ENCODE measurements around the gene FOXM1.
"Not testable (repeated sequence)": the region's sequence is repeated elsewhere in the genome, so short reads cannot be mapped to it uniquely, and the experiment has no call there.

Gene FOXM1

GRCh38 chr12:2864198-2864597 is 12.8 kb downstream of the FOXM1 start:
- 97% methylated on average over 9 of the region's 9 CpGs for WGBS
- Histone ChIP-seq H2AK5ac (ENCODE audit: low read length, severe bottlenecking) (no peak overlapping the region), H3K23ac (ENCODE audit: low read length in 2 of 2) (no peak overlapping the region), H3K18ac (ENCODE audit: low read depth in 1 of 2, low read length in 2 of 2) (no peak overlapping the region), H4K8ac (ENCODE audit: low read length) (no peak overlapping the region), H4K91ac (ENCODE audit: low read length) (no peak overlapping the region), H3K4me1 (ENCODE audit: control insufficient read depth, insufficient read depth, low read depth, low read length) (peaks cover 1% of the 10 kb centered on the region), H3K27me3 (ENCODE audit: control insufficient read depth in 1 of 2, insufficient read depth in 1 of 2, low read length in 2 of 2) (no peaks in the 10 kb centered on the region), H3K9ac (ENCODE audit: low read length) (no peak overlapping the region), H3K4me3 (ENCODE audit: insufficient read depth in 1 of 2, low read depth in 1 of 2, low read length in 2 of 2) (no peak overlapping the region), H3K14ac (ENCODE audit: low read length in 2 of 2) (no peak overlapping the region), H3K4ac (ENCODE audit: low read depth in 1 of 2, low read length in 2 of 2) (no peak overlapping the region), H3K36me3 (ENCODE audit: control insufficient read depth in 1 of 2, insufficient read depth in 2 of 2, low read depth in 1 of 2, low read length in 2 of 2) (peaks cover 17 to 37% of the 10 kb centered on the region in 2 experiments), H3K27ac (ENCODE audit: low read length, poor library complexity, severe bottlenecking) (no peak overlapping the region), H3K79me1 (replicated peaks; ENCODE audit: low read length, poor library complexity, severe bottlenecking) (peaks cover 3% of the 10 kb centered on the region), H3K9me3 (ENCODE audit: control insufficient read depth, low read length) (no peaks in the 10 kb centered on the region), H2BK120ac (ENCODE audit: low read depth, low read length) (no peak overlapping the region), H2BK12ac (ENCODE audit: low read length in 2 of 2) (no peak overlapping the region), H2BK15ac (ENCODE audit: low read depth, poor library complexity, severe bottlenecking) (no peak overlapping the region), H3K4me2 (ENCODE audit: low read length, poor library complexity, severe bottlenecking) (no peak overlapping the region), H2BK5ac (ENCODE audit: low read depth, low read length, poor library complexity, severe bottlenecking) (no peak overlapping the region), H2AFZ (ENCODE audit: low read depth, low read length) (no peak overlapping the region)
- no peak for DNase-seq

- not testable (repeated sequence) for H3K27ac ChIP-seq (ENCODE audit: low read length, poor library complexity, severe bottlenecking); H3K4ac ChIP-seq (ENCODE audit: low read depth in 1 of 2, low read length in 2 of 2)
These were observed 13.6 kb downstream of the FOXM1 start for GRCh38 chr12:2863402-2863801.

GRCh38 chr12:2862876-2863275 is 14.1 kb downstream of the FOXM1 start:
- Histone ChIP-seq H3K27ac (ENCODE audit: low read length, poor library complexity, severe bottlenecking) (no peak overlapping the region), H2BK120ac (ENCODE audit: low read depth, low read length) (no peak overlapping the region), H2AK5ac (ENCODE audit: low read length, severe bottlenecking) (no peak overlapping the region), H3K9me3 (ENCODE audit: control insufficient read depth, low read length) (no peaks in the 10 kb centered on the region), H3K27me3 (ENCODE audit: control insufficient read depth in 1 of 2, insufficient read depth in 1 of 2, low read length in 2 of 2) (no peaks in the 10 kb centered on the region), H3K23ac (ENCODE audit: low read length in 2 of 2) (no peak overlapping the region), H4K8ac (ENCODE audit: low read length) (no peak overlapping the region), H3K14ac (ENCODE audit: low read length in 2 of 2) (no peak overlapping the region), H3K4me2 (ENCODE audit: low read length, poor library complexity, severe bottlenecking) (no peak overlapping the region), H3K4ac (ENCODE audit: low read depth in 1 of 2, low read length in 2 of 2) (no peak overlapping the region), H4K91ac (ENCODE audit: low read length) (no peak overlapping the region), H2AFZ (ENCODE audit: low read depth, low read length) (no peak overlapping the region), H3K4me3 (ENCODE audit: insufficient read depth in 1 of 2, low read depth in 1 of 2, low read length in 2 of 2) (no peak overlapping the region), H2BK12ac (ENCODE audit: low read length in 2 of 2) (no peak overlapping the region), H3K79me1 (replicated peaks; ENCODE audit: low read length, poor library complexity, severe bottlenecking) (peaks cover 2% of the 10 kb centered on the region), H3K9ac (ENCODE audit: low read length) (no peak overlapping the region), H3K4me1 (ENCODE audit: control insufficient read depth, insufficient read depth, low read depth, low read length) (no peaks in the 10 kb centered on the region), H2BK15ac (ENCODE audit: low read depth, poor library complexity, severe bottlenecking) (no peak overlapping the region), H2BK5ac (ENCODE audit: low read depth, low read length, poor library complexity, severe bottlenecking) (no peak overlapping the region), H3K36me3 (ENCODE audit: control insufficient read depth in 1 of 2, insufficient read depth in 2 of 2, low read depth in 1 of 2, low read length in 2 of 2) (peaks cover 27 to 39% of the 10 kb centered on the region in 2 experiments), H3K18ac (ENCODE audit: low read depth in 1 of 2, low read length in 2 of 2) (no peak overlapping the region)
- no peak for DNase-seq
- 94% methylated on average over 7 of the region's 7 CpGs for WGBS

More at GRCh38 chr12:2863402-2863801, 13.6 kb downstream of the FOXM1 start:
- not testable (repeated sequence) for H3K23ac ChIP-seq (ENCODE audit: low read length in 2 of 2); H4K8ac ChIP-seq (ENCODE audit: low read length); H3K79me1 ChIP-seq (replicated peaks; ENCODE audit: low read length, poor library complexity, severe bottlenecking); H2BK12ac ChIP-seq (ENCODE audit: low read length in 2 of 2); H3K4me3 ChIP-seq (ENCODE audit: insufficient read depth in 1 of 2, low read depth in 1 of 2, low read length in 2 of 2); H2BK120ac ChIP-seq (ENCODE audit: low read depth, low read length); H3K9me3 ChIP-seq (ENCODE audit: control insufficient read depth, low read length); H3K9ac ChIP-seq (ENCODE audit: low read length); H2BK15ac ChIP-seq (ENCODE audit: low read depth, poor library complexity, severe bottlenecking); H3K18ac ChIP-seq (ENCODE audit: low read depth in 1 of 2, low read length in 2 of 2); H2AFZ ChIP-seq (ENCODE audit: low read depth, low read length); H2BK5ac ChIP-seq (ENCODE audit: low read depth, low read length, poor library complexity, severe bottlenecking); H4K91ac ChIP-seq (ENCODE audit: low read length); DNase-seq; H3K4me1 ChIP-seq (ENCODE audit: control insufficient read depth, insufficient read depth, low read depth, low read length); H2AK5ac ChIP-seq (ENCODE audit: low read length, severe bottlenecking); H3K14ac ChIP-seq (ENCODE audit: low read length in 2 of 2); H3K27me3 ChIP-seq (ENCODE audit: control insufficient read depth in 1 of 2, insufficient read depth in 1 of 2, low read length in 2 of 2); H3K4me2 ChIP-seq (ENCODE audit: low read length, poor library complexity, severe bottlenecking)
- 96% methylated on average over 7 of the region's 7 CpGs for whole genome bisulfite sequencing
- peaks cover 25 to 40% of the 10 kb centered on the region in 2 experiments for H3K36me3 ChIP-seq (ENCODE audit: control insufficient read depth in 1 of 2, insufficient read depth in 2 of 2, low read depth in 1 of 2, low read length in 2 of 2)

DNA sequence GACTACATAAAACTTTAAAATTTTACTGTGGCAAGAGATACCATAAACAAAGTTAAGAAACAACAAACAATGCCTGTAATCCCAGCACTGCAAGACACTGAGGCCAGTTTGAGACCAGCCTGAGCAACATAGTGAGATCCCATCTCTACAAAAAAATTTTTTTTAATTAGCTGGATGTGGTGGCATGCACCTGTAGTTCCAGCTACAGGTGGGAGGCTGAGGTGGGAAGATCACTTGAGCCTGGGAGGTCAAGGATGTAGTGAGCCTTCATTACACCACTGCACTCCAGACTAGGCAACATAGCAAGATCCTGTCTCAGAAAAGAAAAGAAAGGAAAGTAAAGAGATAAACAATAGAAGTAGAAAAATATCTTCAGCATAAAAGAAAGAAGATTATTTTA is 16.8 kb downstream of the FOXM1 start:
- Histone ChIP-seq H4K91ac (ENCODE audit: low read length) (no peak overlapping the region), H2AK5ac (ENCODE audit: low read length, severe bottlenecking) (no peak overlapping the region), H3K79me1 (replicated peaks; ENCODE audit: low read length, poor library complexity, severe bottlenecking) (peaks cover 1% of the 10 kb centered on the region), H2BK120ac (ENCODE audit: low read depth, low read length) (no peak overlapping the region), H4K8ac (ENCODE audit: low read length) (no peak overlapping the region), H3K4me3 (ENCODE audit: insufficient read depth in 1 of 2, low read depth in 1 of 2, low read length in 2 of 2) (no peak overlapping the region), H3K36me3 (ENCODE audit: control insufficient read depth in 1 of 2, insufficient read depth in 2 of 2, low read depth in 1 of 2, low read length in 2 of 2) (peaks cover 26 to 29% of the 10 kb centered on the region in 2 experiments), H2AFZ (ENCODE audit: low read depth, low read length) (no peak overlapping the region), H2BK15ac (ENCODE audit: low read depth, poor library complexity, severe bottlenecking) (no peak overlapping the region), H3K9me3 (ENCODE audit: control insufficient read depth, low read length) (no peaks in the 10 kb centered on the region), H3K4me1 (ENCODE audit: control insufficient read depth, insufficient read depth, low read depth, low read length) (no peaks in the 10 kb centered on the region), H3K9ac (ENCODE audit: low read length) (no peak overlapping the region), H3K23ac (ENCODE audit: low read length in 2 of 2) (no peak overlapping the region), H2BK5ac (ENCODE audit: low read depth, low read length, poor library complexity, severe bottlenecking) (no peak overlapping the region), H3K14ac (ENCODE audit: low read length in 2 of 2) (no peak overlapping the region), H2BK12ac (ENCODE audit: low read length in 2 of 2) (no peak overlapping the region), H3K27me3 (ENCODE audit: control insufficient read depth in 1 of 2, insufficient read depth in 1 of 2, low read length in 2 of 2) (no peaks in the 10 kb centered on the region), H3K27ac (ENCODE audit: low read length, poor library complexity, severe bottlenecking) (no peak overlapping the region), H3K4ac (ENCODE audit: low read depth in 1 of 2, low read length in 2 of 2) (no peak overlapping the region), H3K18ac (ENCODE audit: low read depth in 1 of 2, low read length in 2 of 2) (no peak overlapping the region), H3K4me2 (ENCODE audit: low read length, poor library complexity, severe bottlenecking) (no peak overlapping the region)
- no peak for DNase-seq

Measured in mesenchymal stem cell (in vitro differentiated cells and primary cell).